Transverse colon (tissue), 4 donors: ENCODE data around the gene PBX3. TPM values are rescaled to one million over a fixed set of nuclear protein-coding genes. Genes with fewer than 3 reads are reported as not detected.

Source experiments
- DNase-seq: peaks from one replicate; pipeline ENCODE4 v3.0.0-alpha.2; 2019
- H3K27ac ChIP-seq, 4 donors: fragments of 200-600 bp; sonication (generic); 2 replicates each; pipeline ENCODE4 v1.5.1; 2016 to 2018; ENCODE audit warnings: inconsistent platforms in 4 of 4
- H3K27me3 ChIP-seq: fragments of 200-600 bp; sonication (generic); 2 replicates; pipeline ENCODE4 v1.5.1; 2017; ENCODE audit warnings: inconsistent platforms
- H3K36me3 ChIP-seq, 4 donors: fragments of 200-600 bp; sonication (generic); 2 replicates each; pipeline ENCODE4 v1.5.1; 2017 to 2019; ENCODE audit warnings: inconsistent platforms in 4 of 4
- H3K4me1 ChIP-seq, 4 donors: fragments of 200-600 bp; sonication (generic); 2 replicates each; pipeline ENCODE4 v1.5.1; 2017 to 2020; ENCODE audit warnings: inconsistent platforms in 4 of 4
- H3K4me3 ChIP-seq, 4 donors: fragments of 200-600 bp; sonication (generic); 1 replicate in 1 of 4; 2 replicates in 3 of 4; pipeline versions ENCODE4 v1.5.1 to v1.6.1; 2017 to 2019; ENCODE audit warnings: inconsistent platforms in 4 of 4
- H3K9me3 ChIP-seq, 2 donors: fragments of 200-600 bp; sonication (generic); 2 replicates each; pipeline ENCODE4 v1.5.1; 2017 to 2019; ENCODE audit warnings: inconsistent platforms in 2 of 2
- EP300 ChIP-seq: sonication (generic); formaldehyde crosslinking; IDR thresholded peaks from one replicate; pipeline ENCODE4 v1.6.1; 2017; ENCODE audit warnings: antibody characterized with exemption, low read depth
- POLR2A ChIP-seq: fragments of 450-650 bp; IDR thresholded peaks from one replicate; pipeline ENCODE4 v1.6.1; 2016; ENCODE audit warnings: antibody characterized with exemption, mild to moderate bottlenecking, moderate library complexity
- POLR2AphosphoS5 ChIP-seq, 3 donors: sonication (generic); formaldehyde crosslinking; IDR thresholded peaks; one replicate each; pipeline ENCODE4 v1.6.1; 2016; ENCODE audit warnings: antibody characterized with exemption in 3 of 3
- WGBS, 2 donors: methylation state at CpG; one replicate each; pipeline ENCODE4 v1.1.5; 2018; ENCODE audit warnings: low coverage in 1 of 2; 5-methylcytosine and 5-hydroxymethylcytosine counted together
- in situ Hi-C, 4 donors: fragments of 200-750 bp; cut with MboI; loops; one replicate each; pipeline versions ENCODE4 v1.15.0 to v1.15.1; 2017; ENCODE audit warnings: low sequenced_read_pairs in 3 of 4, low pct_ligation_motif_present in 1 of 4, low pct_unique_long_range_greater_than_20kb in 1 of 4
- intact Hi-C: fragments of 100-400 bp; cut with DNase I; formaldehyde crosslinking; loops from one replicate; pipeline ENCODE4 v1.15.1; 2023; ENCODE audit warnings: low total_unique reads
- total RNA-seq, 4 donors: library from RNA; depleted of rRNA; stranded (reverse); fragments of >200 nt; gene quantifications; one replicate each; pipeline ENCODE4 v1.1.0, GENCODE V29; 2016
- TF ChIP-seq, protein P1 (sequence below), 5 experiments: fragments of 200-600 bp in 3 of 5; fragments of 450-650 bp in 2 of 5; sonication (generic) in 3 of 5; IDR thresholded peaks; 1 replicate in 2 of 5; 2 replicates in 3 of 5; pipeline ENCODE4 v1.5.1; 2016 to 2017; ENCODE audit warnings: antibody characterized with exemption in 5 of 5, inconsistent platforms in 3 of 5, mild to moderate bottlenecking in 2 of 5, moderate library complexity in 1 of 5

The PBX3 gene
- total RNA-seq, 4 donors from 2014 or later = 16.4 to 70.3 (median 20.4) TPM

DNA sequence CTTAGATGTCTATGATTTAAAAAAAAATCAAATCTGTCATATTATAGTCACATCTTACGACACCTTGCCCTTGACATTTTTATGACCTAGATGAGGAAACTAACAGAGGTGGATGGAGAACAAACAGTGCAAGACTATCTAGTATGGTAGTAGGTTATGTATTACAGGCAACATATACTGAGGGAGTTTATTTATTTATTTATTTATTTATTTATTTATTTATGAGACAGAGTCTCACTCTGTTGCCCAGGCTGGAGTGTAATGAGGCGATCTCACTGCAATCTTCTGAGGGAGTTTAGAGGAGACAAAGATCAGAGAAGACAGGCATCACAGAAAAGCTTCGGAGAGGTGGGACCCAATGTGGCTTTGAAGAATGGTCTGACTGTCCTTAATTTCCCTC is 4.5 kb upstream of the PBX3 start:
- H3K4me3 ChIP-seq = no peak overlapping the region
- no peaks in the 10 kb centered on the region for H3K9me3 ChIP-seq
- H3K27me3 ChIP-seq = no peaks in the 10 kb centered on the region
- peaks cover 0 to 9% (median 3%) of the 10 kb centered on the region in 4 donors for H3K4me1 ChIP-seq
- H3K27ac ChIP-seq = no peak overlapping the region
- intact Hi-C loops = no loop called here
- no peak for DNase-seq
- in situ Hi-C loops = no loop called here
- 76 to 85% methylated on average over 3 of the region's 3 CpGs for WGBS, 2 donors
- no peak for TF ChIP-seq POLR2AphosphoS5 (IDR thresholded peaks at IDR 0.05)
- TF ChIP-seq EP300 = no peak
- TF ChIP-seq POLR2A = no peak
- TF ChIP-seq, protein P1, sequence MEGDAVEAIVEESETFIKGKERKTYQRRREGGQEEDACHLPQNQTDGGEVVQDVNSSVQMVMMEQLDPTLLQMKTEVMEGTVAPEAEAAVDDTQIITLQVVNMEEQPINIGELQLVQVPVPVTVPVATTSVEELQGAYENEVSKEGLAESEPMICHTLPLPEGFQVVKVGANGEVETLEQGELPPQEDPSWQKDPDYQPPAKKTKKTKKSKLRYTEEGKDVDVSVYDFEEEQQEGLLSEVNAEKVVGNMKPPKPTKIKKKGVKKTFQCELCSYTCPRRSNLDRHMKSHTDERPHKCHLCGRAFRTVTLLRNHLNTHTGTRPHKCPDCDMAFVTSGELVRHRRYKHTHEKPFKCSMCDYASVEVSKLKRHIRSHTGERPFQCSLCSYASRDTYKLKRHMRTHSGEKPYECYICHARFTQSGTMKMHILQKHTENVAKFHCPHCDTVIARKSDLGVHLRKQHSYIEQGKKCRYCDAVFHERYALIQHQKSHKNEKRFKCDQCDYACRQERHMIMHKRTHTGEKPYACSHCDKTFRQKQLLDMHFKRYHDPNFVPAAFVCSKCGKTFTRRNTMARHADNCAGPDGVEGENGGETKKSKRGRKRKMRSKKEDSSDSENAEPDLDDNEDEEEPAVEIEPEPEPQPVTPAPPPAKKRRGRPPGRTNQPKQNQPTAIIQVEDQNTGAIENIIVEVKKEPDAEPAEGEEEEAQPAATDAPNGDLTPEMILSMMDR (IDR thresholded peaks at IDR 0.05) = no peak
- no peaks in the 10 kb centered on the region for H3K36me3 ChIP-seq

GRCh38 chr9:125743682-125744428 is 3.3 kb upstream of the PBX3 start:
- TF ChIP-seq EP300 (no peak), POLR2A (no peak), POLR2AphosphoS5 (IDR thresholded peaks at IDR 0.05) (no peak)
- TF ChIP-seq, protein P1 (IDR thresholded peaks at IDR 0.05) = no peak
- intact Hi-C loops (no loop called here), in situ Hi-C loops (no loop called here)
- no peaks in the 10 kb centered on the region for H3K9me3 ChIP-seq
- no peaks in the 10 kb centered on the region for H3K27me3 ChIP-seq
- no peak overlapping the region for H3K27ac ChIP-seq
- 57 to 82% methylated on average over 3 to 5 of the region's 5 CpGs for WGBS, 2 donors
- H3K4me1 ChIP-seq = peaks cover 0 to 14% (median 4%) of the 10 kb centered on the region in 4 donors
- no peak overlapping the region for H3K4me3 ChIP-seq
- no peaks in the 10 kb centered on the region for H3K36me3 ChIP-seq
- no peak for DNase-seq

DNA sequence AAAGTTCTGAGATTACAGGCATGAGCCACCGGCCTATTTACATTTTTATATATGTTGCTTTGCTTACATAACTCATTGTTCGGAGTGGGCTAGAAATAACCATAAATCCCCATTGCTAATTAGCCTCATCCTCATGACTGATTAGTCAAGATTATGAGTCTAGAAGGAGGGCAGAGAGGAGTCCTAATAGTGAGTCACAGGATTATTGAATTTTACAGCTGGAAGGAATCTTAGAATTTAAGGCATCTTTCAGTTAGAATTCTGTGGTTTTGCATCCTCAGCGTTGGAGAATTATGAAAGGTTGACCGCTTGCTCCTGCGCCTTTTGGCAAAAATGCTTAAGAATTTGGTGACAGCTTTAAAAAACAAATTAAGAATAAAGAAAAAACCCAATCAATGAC is 2.6 kb upstream of the PBX3 start:
- WGBS, 2 donors = 71 to 80% methylated on average over 5 of the region's 5 CpGs
- H3K4me3 ChIP-seq = no peak overlapping the region
- peaks cover 0 to 19% (median 7%) of the 10 kb centered on the region in 4 donors for H3K4me1 ChIP-seq
- in situ Hi-C loops = no loop called here
- no peaks in the 10 kb centered on the region for H3K36me3 ChIP-seq
- no peaks in the 10 kb centered on the region for H3K27me3 ChIP-seq
- TF ChIP-seq, protein P1 (IDR thresholded peaks at IDR 0.05) = no peak
- TF ChIP-seq POLR2A (no peak), EP300 (no peak), POLR2AphosphoS5 (IDR thresholded peaks at IDR 0.05) (no peak)
- intact Hi-C loops = loop anchor here (5.0 kb wide), 1 partner anchor 78 kb away; no protein-coding TSS in a partner anchor
- H3K27ac ChIP-seq = no peak overlapping the region
- no peak for DNase-seq
- H3K9me3 ChIP-seq = no peaks in the 10 kb centered on the region

DNA sequence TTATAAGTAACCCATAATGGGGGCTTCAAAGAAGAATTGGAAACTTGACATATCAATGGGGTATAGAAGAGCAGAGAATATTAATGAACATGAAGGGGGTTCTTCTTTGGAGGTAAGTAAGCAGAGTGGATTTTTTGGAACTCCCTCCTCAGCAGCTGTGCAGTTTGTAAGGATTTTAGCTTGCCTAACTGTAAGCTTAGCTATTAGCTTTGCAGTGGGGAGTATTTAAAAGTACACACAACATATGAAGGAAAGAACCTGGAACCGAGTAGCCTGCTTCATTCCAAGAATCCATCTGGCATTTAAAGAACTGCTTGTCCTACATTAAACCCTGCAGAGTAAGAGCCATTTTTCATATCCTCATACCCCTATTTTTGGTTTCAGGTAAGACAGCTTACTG is 2.2 kb upstream of the PBX3 start:
- H3K36me3 ChIP-seq = no peaks in the 10 kb centered on the region
- intact Hi-C loops (loop anchor here (5.0 kb wide), 1 partner anchor 77 kb away; no protein-coding TSS in a partner anchor), in situ Hi-C loops (no loop called here)
- peaks cover 0 to 20% (median 7%) of the 10 kb centered on the region in 4 donors for H3K4me1 ChIP-seq
- H3K9me3 ChIP-seq = no peaks in the 10 kb centered on the region
- TF ChIP-seq, protein P1 (IDR thresholded peaks at IDR 0.05) = no peak
- TF ChIP-seq POLR2AphosphoS5 (IDR thresholded peaks at IDR 0.05) (no peak), POLR2A (no peak), EP300 (no peak)
- 0 to 17% methylated on average over 1 of the region's 1 CpG for WGBS, 2 donors
- H3K27ac ChIP-seq = peak overlapping the region in 2 of 4 donors; percentile 93 to 94
- no peak for DNase-seq
- H3K27me3 ChIP-seq = no peaks in the 10 kb centered on the region
- H3K4me3 ChIP-seq = no peak overlapping the region
